Breast epithelium (tissue), 3 donors: ENCODE measurements around the gene IVD.

Source experiments
- CTCF ChIP-seq, 3 donors: fragments of 450-650 bp; IDR thresholded peaks; one replicate each; pipeline ENCODE4 v1.5.1; 2016 to 2017; ENCODE audit warnings: antibody characterized with exemption in 3 of 3, mild to moderate bottlenecking in 3 of 3, moderate library complexity in 3 of 3
- POLR2AphosphoS5 ChIP-seq, 3 donors: sonication (generic); formaldehyde crosslinking; IDR thresholded peaks; one replicate each; pipeline ENCODE4 v1.6.1; 2017; ENCODE audit warnings: antibody characterized with exemption in 3 of 3

- TF ChIP-seq CTCF (IDR thresholded peaks at IDR 0.05) (no peak), POLR2AphosphoS5 (IDR thresholded peaks at IDR 0.05) (no peak)
Observed at GRCh38 chr15:40437752-40438687, 32.4 kb downstream of the IVD start.
